Activated CD8-positive, alpha-beta T cell treated with anti-CD3 and anti-CD28 coated beads, Interleukin-2, amount 10 ng/mL, durations not matched to agents 7 days and 5 days (primary cell): ENCODE data around the gene EFEMP2. TPM values are rescaled to one million over a fixed set of nuclear protein-coding genes. Genes with fewer than 3 reads are reported as not detected.

Source experiments
- ATAC-seq: fragments of 150-1000 bp; cut with Tn5 transposase; one replicate; pipeline ENCODE4 v1.10.0; 2021; ENCODE audit warnings: moderate library complexity
- CTCF ChIA-PET: fragments of 350-600 bp; sonication (Branson Sonifier 250); formaldehyde crosslinking; loops from one replicate; lab custom pipeline; 2021; ENCODE audit warnings: antibody characterized with exemption; lab: Charles Lee
- POLR2A ChIA-PET: fragments of 350-600 bp; sonication (Branson Sonifier 250); formaldehyde crosslinking; loops from one replicate; lab custom pipeline; 2021; ENCODE audit warnings: antibody characterized with exemption; lab: Charles Lee
- DNase-seq: peaks from one replicate; pipeline ENCODE4 v3.0.0-alpha.2; 2020
- H3K27ac Mint-ChIP-seq: one replicate; pipeline ENCODE4 v1.8.0; 2021; ENCODE audit warnings: mild to moderate bottlenecking, mixed read lengths
- H3K27me3 Mint-ChIP-seq: one replicate; pipeline ENCODE4 v1.8.0; 2021; ENCODE audit warnings: low read depth, mixed read lengths
- H3K36me3 Mint-ChIP-seq: one replicate; pipeline ENCODE4 v1.8.0; 2021; ENCODE audit warnings: low read depth, mixed read lengths
- H3K4me1 Mint-ChIP-seq: one replicate; pipeline ENCODE4 v1.8.0; 2021; ENCODE audit warnings: low read depth, mixed read lengths
- H3K4me3 Mint-ChIP-seq: one replicate; pipeline ENCODE4 v1.8.0; 2021; ENCODE audit warnings: mild to moderate bottlenecking, mixed read lengths
- H3K9me3 Mint-ChIP-seq: one replicate; pipeline ENCODE4 v1.8.0; 2022; ENCODE audit warnings: mixed read lengths; ENCODE audit not compliant: insufficient read depth
- total RNA-seq, 2 experiments: library from RNA; stranded (reverse); gene quantifications; one replicate each; pipeline ENCODE4 v1.2.3, GENCODE V29; 2021

Gene EFEMP2
- total RNA-seq, 2 experiments from 2014 or later, result 4.8 to 5.0 TPM

DNA sequence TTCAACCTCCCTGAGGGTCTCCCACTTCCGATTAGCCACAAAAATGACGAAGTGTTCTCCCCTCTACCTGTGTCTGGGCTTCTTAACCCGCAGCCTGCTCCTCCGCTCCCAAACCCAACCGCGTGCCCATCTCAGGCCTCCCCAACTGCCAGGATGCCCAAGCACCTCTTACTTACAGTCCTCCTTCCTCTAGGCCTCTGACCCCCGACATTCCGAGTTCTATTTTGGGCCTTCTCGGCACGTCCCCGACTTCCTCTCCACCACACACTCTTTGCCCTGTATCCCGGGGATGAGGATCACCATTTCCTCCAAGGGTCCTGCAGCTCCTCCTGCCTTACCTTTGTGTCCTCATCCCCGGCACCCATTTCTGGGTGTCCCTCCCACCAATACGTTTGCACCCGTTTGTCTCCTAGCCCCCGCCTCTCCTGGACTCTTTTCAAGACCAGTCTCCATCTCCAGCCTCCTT, 12.8 kb downstream of the EFEMP2 start:
- ATAC-seq (peak; percentile 1), DNase-seq (no peak)
- ChIA-PET POLR2A (interaction anchor here (0.6 to 15.9 kb wide), 25 partner anchors 10 to 363 kb away, joined by 3 to 305 read pairs (median 3); partner anchors contain the start of genes AP5B1, BANF1, C11orf68 and CCDC85B), CTCF (interaction anchor here (0.7 to 18.4 kb wide), 37 partner anchors 10 to 408 kb away, joined by 3 to 584 read pairs (median 4); partner anchors contain the start of genes BANF1, CCDC85B, CTSW and EIF1AD)
- Mint-ChIP-seq H3K27ac (peak overlapping the region; percentile 97), H3K4me3 (peak overlapping the region; percentile 89), H3K9me3 (no peaks in the 10 kb centered on the region), H3K4me1 (peaks cover 54% of the 10 kb centered on the region), H3K27me3 (no peaks in the 10 kb centered on the region), H3K36me3 (peaks cover 62% of the 10 kb centered on the region)

DNA sequence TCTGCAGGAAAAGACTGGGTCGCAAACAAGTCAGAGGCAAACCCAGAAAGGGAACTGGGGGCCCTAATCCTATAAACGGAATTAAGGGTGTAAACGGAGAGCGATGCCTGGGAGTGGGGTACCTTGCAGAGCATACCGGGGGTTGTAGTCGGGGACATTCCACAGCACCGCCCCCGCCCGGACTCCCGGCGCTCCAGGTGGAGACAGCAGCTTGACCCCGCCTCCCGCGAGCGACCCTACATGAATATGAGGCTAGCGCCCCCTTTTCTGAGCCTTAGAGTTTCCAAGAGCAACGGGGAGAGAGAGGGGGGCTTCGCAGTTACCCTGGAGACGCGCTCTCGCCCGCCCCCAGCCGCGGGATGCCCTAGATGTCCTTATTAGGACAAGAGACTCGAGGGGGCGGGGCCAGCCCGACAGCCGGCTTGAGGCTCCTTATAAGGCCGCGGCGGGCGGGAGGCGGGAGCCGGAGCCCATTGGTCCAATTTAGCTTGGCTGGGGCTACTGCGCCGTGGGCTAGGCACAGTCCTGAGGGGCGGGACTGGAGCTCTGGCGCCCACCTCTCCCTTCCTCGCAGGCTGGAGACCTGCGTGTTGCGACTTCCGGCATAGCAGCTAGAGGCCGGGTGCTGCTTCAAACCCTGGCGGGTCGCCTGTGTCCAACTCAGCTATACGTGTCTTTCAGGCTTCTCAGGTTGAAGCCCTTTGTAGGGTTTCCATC, 13.3 kb downstream of the EFEMP2 start:
- no peaks in the 10 kb centered on the region for H3K27me3 Mint-ChIP-seq
- peaks cover 59% of the 10 kb centered on the region for H3K4me1 Mint-ChIP-seq
- peak overlapping the region; percentile 89 for H3K4me3 Mint-ChIP-seq
- peaks cover 68% of the 10 kb centered on the region for H3K36me3 Mint-ChIP-seq
- peak; percentile 100 for DNase-seq
- ATAC-seq, result peak; percentile 72
- H3K9me3 Mint-ChIP-seq, result no peaks in the 10 kb centered on the region
- H3K27ac Mint-ChIP-seq, result peak overlapping the region; percentile 97
- ChIA-PET CTCF (interaction anchor here (0.6 to 18.4 kb wide), 33 partner anchors 11 to 408 kb away, joined by 3 to 584 read pairs (median 5); partner anchors contain the start of genes BANF1, CCDC85B, CTSW and EIF1AD), POLR2A (interaction anchor here (0.6 to 15.9 kb wide), 23 partner anchors 10 to 362 kb away, joined by 3 to 305 read pairs (median 4); partner anchors contain the start of genes AP5B1, BANF1, C11orf68 and CCDC85B)

DNA sequence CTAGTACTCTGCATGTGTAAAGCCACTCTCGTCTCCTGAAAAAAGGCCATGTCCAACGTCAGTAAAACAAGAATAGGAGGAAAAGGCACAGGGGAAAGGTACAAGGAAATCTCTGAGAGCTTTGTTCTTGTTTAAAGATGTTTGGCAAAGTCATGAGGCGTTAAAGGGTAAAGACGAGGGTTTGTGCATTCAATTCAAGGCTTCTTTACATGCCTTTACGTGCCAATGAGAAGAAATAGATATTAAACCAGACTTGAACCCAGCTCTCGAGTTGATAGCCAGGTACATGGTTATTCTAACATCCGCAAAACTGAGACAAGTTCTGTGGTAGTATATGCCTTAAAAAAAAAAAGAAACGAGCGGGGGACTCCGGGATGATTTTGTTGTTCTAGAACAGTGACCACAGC, 13.9 kb downstream of the EFEMP2 start:
- Mint-ChIP-seq H3K27me3 (no peaks in the 10 kb centered on the region), H3K4me1 (peaks cover 64% of the 10 kb centered on the region), H3K9me3 (no peaks in the 10 kb centered on the region), H3K4me3 (peak overlapping the region; percentile 89), H3K27ac (peak overlapping the region; percentile 97), H3K36me3 (peaks cover 69% of the 10 kb centered on the region)
- ATAC-seq (no peak), DNase-seq (no peak)
- ChIA-PET CTCF (interaction anchor here (1.0 to 18.4 kb wide), 10 partner anchors 10 to 257 kb away, joined by 3 to 584 read pairs (median 12); partner anchors contain the start of genes CCDC85B, CTSW, FIBP and KAT5), POLR2A (interaction anchor here (0.5 to 15.9 kb wide), 19 partner anchors 9 to 360 kb away, joined by 3 to 305 read pairs (median 3); partner anchors contain the start of genes AP5B1, BANF1, C11orf68 and CCDC85B)

DNA sequence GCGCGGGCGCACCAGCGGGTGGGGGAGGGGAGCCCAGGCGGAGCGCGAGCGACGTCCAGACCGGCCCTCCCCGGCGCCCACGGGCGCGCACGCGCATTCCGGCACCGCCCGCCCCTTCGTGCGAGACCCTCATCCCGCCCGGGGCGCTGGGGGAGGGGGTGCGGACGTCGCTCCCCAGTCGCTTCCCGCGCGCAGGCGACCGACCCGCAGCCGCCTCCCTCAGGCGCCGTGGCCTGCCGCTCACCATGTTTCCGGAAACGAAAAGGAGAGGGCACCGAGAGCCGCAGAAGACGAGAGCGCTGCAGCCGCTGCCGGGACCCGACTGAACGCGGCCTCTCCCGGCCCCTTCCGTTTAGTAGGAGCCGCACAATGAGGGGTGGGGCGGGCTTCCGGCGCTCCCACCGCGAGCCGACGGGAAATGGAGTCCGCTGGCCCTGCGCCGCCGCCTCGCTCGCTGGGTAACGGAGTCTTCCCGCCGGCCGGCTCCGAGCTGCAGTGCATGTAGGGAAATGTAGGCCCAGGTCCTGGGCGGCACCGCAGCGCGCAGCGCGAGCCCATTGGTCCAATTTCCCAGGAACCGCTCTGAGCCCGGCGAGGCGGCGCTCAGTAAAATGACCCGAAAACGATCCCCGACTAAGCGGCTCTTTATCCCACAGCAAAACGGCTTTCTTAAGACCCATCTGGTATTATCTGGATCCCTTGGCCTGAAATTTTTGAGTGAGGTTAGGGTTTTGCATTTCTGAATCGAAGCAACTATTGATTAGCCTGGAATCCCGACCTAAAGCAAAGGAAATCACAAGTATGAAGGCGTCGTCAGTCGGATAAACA, 14.5 kb downstream of the EFEMP2 start, which contains the start of gene CFL1:
Gene CFL1, minus strand, starts transcription at position 328 of the 828 bp plus-strand sequence. Its CDS starts 81 bp downstream, at position 247.
- DNase-seq (peak; percentile 99), ATAC-seq (peak; percentile 64)
- Mint-ChIP-seq H3K27me3 (no peaks in the 10 kb centered on the region), H3K36me3 (peaks cover 69% of the 10 kb centered on the region), H3K4me1 (peaks cover 70% of the 10 kb centered on the region), H3K27ac (peak within 1 kb of the TSS; percentile 97), H3K4me3 (peak within 1 kb of the TSS; percentile 95), H3K9me3 (no peaks in the 10 kb centered on the region)
- ChIA-PET CTCF (interaction anchor here (1.0 to 18.4 kb wide), 7 partner anchors 9 to 131 kb away, joined by 3 to 584 read pairs (median 13); partner anchors contain the start of genes CCDC85B, CTSW and FIBP), POLR2A (interaction anchor here (0.5 to 15.9 kb wide), 17 partner anchors 9 to 303 kb away, joined by 3 to 305 read pairs (median 5); partner anchors contain the start of genes AP5B1, BANF1, CCDC85B and CTSW)

DNA sequence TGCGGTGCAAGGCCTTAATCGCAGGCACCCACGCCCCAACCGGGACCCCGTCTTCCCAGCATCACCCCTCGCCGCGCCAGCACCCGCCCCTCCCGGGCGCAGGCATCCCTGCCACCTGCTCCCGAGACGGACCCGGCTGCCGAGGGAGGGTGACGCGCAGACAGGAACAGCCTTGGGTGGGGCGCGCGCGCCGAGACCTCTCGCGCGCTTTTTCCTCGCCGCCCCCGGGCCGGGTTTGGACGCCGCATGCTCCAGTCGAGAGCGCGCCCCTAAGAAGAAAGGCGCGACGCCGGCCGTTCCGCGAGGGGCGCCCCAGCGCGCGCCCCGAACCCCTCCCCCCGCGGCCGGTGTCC, 15.1 kb downstream of the EFEMP2 start:
- Mint-ChIP-seq H3K4me1 (peaks cover 65% of the 10 kb centered on the region), H3K9me3 (no peaks in the 10 kb centered on the region), H3K4me3 (peak overlapping the region; percentile 95), H3K27me3 (no peaks in the 10 kb centered on the region), H3K36me3 (peaks cover 69% of the 10 kb centered on the region), H3K27ac (peak overlapping the region; percentile 87)
- DNase-seq, result peak; percentile 72
- CTCF ChIA-PET, result interaction anchor here (1.0 to 18.4 kb wide), 3 partner anchors 14 to 28 kb away, joined by 3 to 584 read pairs (median 3); partner anchors contain the start of genes CCDC85B, CTSW and FIBP
- POLR2A ChIA-PET, result interaction anchor here (0.6 to 15.9 kb wide), 6 partner anchors 11 to 219 kb away, joined by 4 to 305 read pairs (median 6); partner anchors contain the start of genes AP5B1, CCDC85B, CTSW and EFEMP2
- ATAC-seq, result peak; percentile 1

DNA sequence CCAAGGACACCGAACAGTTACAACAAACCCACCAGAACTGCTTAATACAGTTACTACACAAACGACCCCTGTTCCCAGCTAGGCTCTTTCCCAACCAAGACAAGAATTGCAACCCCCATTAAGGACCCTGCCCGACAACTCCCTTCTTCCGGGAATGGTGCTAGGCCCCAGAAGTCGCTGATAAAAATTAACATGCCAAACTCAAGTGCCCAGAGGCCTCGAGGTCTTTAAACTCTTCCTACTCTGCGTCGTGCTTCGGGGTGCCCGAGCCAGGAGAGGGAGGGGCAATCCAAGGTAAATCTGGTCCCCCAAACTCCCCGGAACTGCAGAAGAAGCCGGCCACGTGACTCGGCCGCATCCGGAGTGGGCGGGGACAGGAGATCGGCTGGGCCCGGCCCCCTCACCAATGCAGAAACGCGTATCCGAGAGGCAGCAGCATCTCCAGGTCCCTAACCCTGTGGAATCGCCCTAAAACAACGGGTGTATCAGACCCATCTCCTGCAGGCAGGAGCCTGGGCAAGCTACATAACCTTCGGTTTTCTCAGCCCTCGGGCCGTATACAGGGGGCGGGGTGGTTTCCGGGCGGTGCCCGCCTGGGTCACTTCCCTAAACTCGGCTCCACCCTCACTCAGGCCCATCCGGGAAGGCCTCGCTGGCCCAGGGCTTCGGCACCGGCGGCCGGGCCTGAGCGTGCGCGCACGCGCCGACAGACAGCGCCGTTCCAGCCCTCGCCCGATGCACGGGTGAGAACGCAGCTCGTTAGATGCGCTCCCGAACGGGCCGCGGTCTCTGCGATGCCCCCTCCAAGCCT, 15.7 kb downstream of the EFEMP2 start:
- Mint-ChIP-seq H3K27me3 (no peaks in the 10 kb centered on the region), H3K4me3 (peak overlapping the region; percentile 95)

DNA sequence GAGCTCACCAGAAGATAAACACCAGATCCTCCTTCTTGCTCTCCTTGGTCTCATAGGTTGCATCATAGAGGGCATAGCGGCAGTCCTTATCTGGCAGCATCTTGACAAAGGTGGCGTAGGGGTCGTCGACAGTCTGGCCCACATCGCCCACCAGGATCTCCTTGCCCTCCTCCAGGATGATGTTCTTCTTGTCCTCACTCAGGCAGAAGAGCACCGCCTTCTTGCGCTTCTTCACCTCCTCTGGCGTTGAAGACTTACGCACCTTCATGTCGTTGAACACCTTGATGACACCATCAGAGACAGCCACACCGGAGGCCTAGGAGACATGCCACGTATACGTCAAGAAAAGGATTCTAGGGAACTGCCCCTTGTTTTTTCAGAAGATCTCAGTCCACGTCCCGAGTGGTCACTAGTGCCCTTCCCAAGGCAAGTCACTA, 16.7 kb downstream of the EFEMP2 start:
- CTCF ChIA-PET, result no interaction called here
- Mint-ChIP-seq H3K4me1 (peaks cover 50% of the 10 kb centered on the region), H3K36me3 (peaks cover 69% of the 10 kb centered on the region), H3K4me3 (peak overlapping the region; percentile 95), H3K27ac (peak overlapping the region; percentile 87), H3K9me3 (no peaks in the 10 kb centered on the region), H3K27me3 (no peaks in the 10 kb centered on the region)
- DNase-seq, result no peak
- no peak for ATAC-seq
- POLR2A ChIA-PET, result interaction anchor here (15.9 kb wide), 1 partner anchor 29 kb away, joined by 305 read pairs; the partner anchor contains the start of genes CCDC85B, CTSW and FIBP

More for the DNA sequence above, 15.7 kb downstream of the EFEMP2 start:
- CTCF ChIA-PET, result interaction anchor here (1.0 to 18.4 kb wide), 2 partner anchors 14 to 28 kb away, joined by 3 to 584 read pairs; partner anchors contain the start of genes CCDC85B, CTSW and FIBP
- Mint-ChIP-seq H3K27ac (peak overlapping the region; percentile 87), H3K9me3 (no peaks in the 10 kb centered on the region), H3K36me3 (peaks cover 69% of the 10 kb centered on the region), H3K4me1 (peaks cover 59% of the 10 kb centered on the region)
- POLR2A ChIA-PET, result interaction anchor here (0.6 to 15.9 kb wide), 5 partner anchors 10 to 145 kb away, joined by 4 to 305 read pairs (median 7); partner anchors contain the start of genes AP5B1, CCDC85B, CTSW and EFEMP2
- DNase-seq (peak; percentile 91), ATAC-seq (peak; percentile 4)

DNA sequence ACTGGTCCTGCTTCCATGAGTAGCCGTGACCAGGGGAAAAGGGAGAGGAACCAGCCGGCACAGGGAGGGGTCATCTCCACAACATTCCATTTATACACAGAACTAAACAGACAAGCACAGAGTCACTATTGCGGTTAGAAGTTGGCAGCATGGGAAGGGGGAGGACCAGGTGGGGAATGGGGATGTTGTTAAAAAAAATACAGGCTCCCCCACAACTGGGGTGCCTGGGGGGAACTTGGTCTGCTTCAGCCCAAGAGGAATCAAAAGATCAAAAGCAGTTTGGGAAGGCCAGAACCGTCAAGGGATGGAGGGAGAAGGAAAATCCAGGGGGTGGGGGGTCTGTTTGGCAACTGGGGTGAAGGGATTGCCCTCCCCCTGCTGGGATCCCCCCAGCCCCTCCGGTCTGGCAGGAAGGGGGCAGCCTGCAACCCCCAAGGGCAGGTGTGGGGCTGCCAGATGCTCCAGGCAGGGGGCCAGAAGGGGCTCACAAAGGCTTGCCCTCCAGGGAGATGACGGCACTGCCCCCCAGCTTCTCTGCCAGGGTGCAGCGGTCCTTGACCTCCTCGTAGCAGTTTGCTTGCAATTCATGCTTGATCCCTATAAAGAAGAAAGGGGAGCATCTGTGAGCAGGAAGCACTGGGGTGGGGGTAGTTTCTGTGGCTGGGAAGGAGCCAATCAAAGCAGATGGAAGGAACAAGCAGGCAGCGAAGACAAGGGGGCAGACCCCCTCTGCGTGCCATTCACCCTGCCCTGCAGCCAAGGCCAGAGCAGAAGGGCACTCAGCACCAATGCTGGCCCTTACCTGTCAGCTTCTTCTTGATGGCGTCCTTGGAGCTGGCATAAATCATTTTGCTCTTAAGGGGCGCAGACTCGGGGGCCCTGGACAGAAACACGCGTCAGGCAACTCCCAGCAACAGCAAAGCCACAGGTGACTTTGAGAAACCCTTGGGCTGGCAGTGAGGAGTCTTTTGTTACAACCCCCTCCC, 17.5 kb downstream of the EFEMP2 start:
- POLR2A ChIA-PET, result interaction anchor here (15.9 kb wide), 1 partner anchor 30 kb away, joined by 305 read pairs; the partner anchor contains the start of genes CCDC85B, CTSW and FIBP

DNA sequence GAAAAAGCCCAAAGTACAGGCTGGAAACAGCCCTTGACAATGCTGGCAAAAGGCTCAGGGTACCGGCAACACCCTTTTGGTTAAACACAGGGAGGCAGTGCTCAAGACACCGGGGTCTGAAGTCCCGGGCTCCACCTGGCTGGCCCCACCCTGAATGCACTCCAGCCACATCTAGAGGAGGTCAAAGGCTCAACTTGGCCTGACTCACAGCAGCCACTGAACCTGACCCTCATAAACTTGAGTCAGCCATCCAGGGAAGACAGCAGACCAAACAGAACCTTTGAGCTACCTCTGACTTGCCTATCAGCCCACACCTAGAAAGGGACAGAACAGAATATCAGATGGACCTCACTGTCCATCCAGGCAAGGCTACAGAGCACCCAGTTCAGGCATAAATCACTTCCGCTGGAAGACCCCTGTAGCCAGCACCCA, 18.4 kb downstream of the EFEMP2 start:
- peaks cover 43% of the 10 kb centered on the region for H3K4me1 Mint-ChIP-seq
- ChIA-PET CTCF (interaction anchor here (0.6 to 1.2 kb wide), 2 partner anchors 10 to 191 kb away, joined by 3 read pairs; no protein-coding TSS in a partner anchor), POLR2A (interaction anchor here (1.0 to 15.9 kb wide), 4 partner anchors 17 to 239 kb away, joined by 3 to 305 read pairs (median 7); partner anchors contain the start of genes CCDC85B, CTSW, FIBP and PCNX3)
- ATAC-seq (no peak), DNase-seq (no peak)
- no peaks in the 10 kb centered on the region for H3K9me3 Mint-ChIP-seq
- peaks cover 67% of the 10 kb centered on the region for H3K36me3 Mint-ChIP-seq
- peak overlapping the region; percentile 20 for H3K4me3 Mint-ChIP-seq
- H3K27ac Mint-ChIP-seq, result peak overlapping the region; percentile 6
- no peaks in the 10 kb centered on the region for H3K27me3 Mint-ChIP-seq

More for the DNA sequence above, 17.5 kb downstream of the EFEMP2 start:
- peak overlapping the region; percentile 95 for H3K4me3 Mint-ChIP-seq
- H3K27ac Mint-ChIP-seq, result peak overlapping the region; percentile 73
- no peaks in the 10 kb centered on the region for H3K9me3 Mint-ChIP-seq
- peaks cover 49% of the 10 kb centered on the region for H3K4me1 Mint-ChIP-seq
- ATAC-seq, result no peak
- CTCF ChIA-PET, result no interaction called here
- no peaks in the 10 kb centered on the region for H3K27me3 Mint-ChIP-seq
- DNase-seq, result no peak
- peaks cover 71% of the 10 kb centered on the region for H3K36me3 Mint-ChIP-seq
